ENCODE results near the gene GPT2.
A peak's percentile ranks its signal among the peaks of the same experiment; 100 is the strongest.

The GPT2 gene

DNA sequence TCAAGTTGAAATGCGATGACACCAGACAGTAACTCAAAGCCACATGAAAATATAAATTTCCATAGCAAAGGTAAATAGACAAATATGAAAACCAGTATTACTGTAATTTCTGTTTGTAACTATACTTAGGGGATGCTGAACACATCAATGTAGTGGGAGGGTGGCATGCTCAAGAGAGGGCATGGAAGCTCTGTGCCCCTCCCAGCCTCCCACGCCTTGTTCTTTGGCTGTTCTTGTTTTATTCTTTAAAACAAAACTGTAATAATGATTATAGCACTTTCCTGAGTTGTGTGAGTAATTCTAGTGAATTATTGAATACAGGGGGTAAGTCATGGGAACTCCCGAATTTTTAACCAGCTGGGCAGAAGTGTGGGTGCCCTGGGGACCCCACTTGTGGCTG lies 11.0 kb upstream of the GPT2 start:
- TF ChIP-seq ZFX (IDR thresholded peaks at IDR 0.05) = no peak
- TF ChIP-seq, protein P1, sequence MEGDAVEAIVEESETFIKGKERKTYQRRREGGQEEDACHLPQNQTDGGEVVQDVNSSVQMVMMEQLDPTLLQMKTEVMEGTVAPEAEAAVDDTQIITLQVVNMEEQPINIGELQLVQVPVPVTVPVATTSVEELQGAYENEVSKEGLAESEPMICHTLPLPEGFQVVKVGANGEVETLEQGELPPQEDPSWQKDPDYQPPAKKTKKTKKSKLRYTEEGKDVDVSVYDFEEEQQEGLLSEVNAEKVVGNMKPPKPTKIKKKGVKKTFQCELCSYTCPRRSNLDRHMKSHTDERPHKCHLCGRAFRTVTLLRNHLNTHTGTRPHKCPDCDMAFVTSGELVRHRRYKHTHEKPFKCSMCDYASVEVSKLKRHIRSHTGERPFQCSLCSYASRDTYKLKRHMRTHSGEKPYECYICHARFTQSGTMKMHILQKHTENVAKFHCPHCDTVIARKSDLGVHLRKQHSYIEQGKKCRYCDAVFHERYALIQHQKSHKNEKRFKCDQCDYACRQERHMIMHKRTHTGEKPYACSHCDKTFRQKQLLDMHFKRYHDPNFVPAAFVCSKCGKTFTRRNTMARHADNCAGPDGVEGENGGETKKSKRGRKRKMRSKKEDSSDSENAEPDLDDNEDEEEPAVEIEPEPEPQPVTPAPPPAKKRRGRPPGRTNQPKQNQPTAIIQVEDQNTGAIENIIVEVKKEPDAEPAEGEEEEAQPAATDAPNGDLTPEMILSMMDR (conservative IDR thresholded peaks at IDR 0.05) = no peak
- H3K27ac ChIP-seq = no peak overlapping the region

DNA sequence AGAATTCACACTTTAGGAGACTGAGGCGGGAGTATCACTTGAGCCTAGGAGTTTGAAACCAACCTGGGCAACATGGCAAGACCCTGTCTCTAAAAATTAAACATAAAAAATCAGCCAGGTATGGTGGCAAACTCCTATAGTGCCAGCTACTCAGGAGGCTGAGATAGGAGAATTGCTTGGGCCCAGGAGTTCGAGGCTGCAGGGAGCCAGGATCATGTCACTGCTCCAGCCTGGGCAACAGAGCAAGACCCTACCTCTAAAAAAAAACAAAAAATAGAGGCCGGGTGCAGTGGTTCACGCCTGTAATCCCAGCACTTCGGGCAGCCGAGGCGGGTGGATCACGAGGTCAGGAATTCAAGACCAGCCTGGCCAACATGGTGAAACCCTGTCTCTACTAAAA lies 8.9 kb upstream of the GPT2 start:
- TF ChIP-seq ZFX (IDR thresholded peaks at IDR 0.05) = no peak
- TF ChIP-seq, protein P1 (conservative IDR thresholded peaks at IDR 0.05) = no peak
- H3K27ac ChIP-seq = peak overlapping the region; percentile 92

DNA sequence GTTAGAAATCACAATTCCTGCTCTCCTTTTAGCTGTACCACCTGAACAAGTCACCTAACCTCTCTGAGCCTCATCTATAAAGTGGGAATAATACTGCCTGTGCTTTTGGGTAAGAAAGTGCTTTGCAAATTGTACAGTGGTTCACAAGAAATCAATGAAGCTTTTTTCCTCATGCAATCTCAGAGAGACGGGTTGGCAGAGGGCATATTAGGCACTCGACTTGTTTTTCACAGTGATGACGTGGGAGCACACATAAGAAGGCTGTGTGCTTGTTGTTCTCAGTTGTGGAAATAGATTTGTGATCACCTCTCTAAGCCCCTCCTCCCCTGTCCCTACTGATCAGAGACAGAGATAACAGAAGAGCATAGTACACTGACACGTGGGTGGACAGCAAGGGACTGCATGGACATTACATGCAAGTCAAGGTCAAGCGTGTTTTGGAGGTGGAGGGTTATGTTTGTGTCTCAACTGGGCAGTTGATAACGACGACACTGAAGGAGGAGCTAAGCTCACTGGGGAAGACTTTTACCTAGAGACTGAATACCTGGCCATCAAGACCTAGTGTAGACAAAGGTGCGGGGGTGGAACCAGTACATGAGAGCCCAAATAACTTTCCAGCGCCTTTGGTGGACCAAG lies 1.7 kb upstream of the GPT2 start:
- peak overlapping the region; percentile 79; the same call in 1 of the 2 replicates for H3K27ac ChIP-seq
- no peak for TF ChIP-seq ZFX (IDR thresholded peaks at IDR 0.05)
- TF ChIP-seq, protein P1 (conservative IDR thresholded peaks at IDR 0.05) = no peak

DNA sequence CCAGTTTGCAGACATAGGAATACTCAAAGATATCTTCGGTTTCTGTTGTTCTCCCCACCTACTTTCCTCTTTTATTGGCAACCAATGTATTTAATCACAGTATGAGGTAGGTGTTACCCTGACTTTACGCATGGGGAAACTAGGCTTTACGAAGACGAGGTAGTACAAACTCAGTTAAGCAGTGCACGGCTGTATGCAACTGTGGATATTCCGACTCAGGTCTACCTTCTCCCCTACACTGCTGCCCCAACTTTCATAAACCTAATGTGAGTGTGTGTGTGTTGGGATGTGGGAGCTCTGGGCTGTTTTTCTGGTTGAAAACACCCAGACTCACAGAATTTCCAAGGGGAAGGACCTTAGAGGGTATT lies 1.2 kb upstream of the GPT2 start:
- TF ChIP-seq ZFX (IDR thresholded peaks at IDR 0.05) = no peak
- TF ChIP-seq, protein P1 (conservative IDR thresholded peaks at IDR 0.05) = no peak
- H3K27ac ChIP-seq = peak overlapping the region; percentile 79

DNA sequence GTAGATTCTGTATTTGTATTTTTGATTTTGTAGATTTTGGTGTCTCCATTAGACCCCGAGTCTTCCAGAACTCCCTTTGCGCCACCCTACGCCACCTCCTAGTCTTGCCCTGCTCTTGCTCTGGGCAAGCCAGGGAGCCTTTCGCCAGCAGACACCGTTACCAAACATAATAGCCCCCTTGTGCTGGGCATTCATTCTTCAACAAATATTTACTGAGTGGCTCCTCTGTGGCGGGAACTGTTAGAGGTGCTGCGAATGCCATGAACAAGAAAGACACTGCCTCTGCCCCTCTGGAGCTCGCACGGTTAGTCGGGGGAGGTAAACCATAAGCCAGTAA lies 841 bp upstream of the GPT2 start:
- TF ChIP-seq, protein P1 (conservative IDR thresholded peaks at IDR 0.05) = no peak
- no peak for TF ChIP-seq ZFX (IDR thresholded peaks at IDR 0.05)
- H3K27ac ChIP-seq = peak overlapping the region; percentile 79

DNA sequence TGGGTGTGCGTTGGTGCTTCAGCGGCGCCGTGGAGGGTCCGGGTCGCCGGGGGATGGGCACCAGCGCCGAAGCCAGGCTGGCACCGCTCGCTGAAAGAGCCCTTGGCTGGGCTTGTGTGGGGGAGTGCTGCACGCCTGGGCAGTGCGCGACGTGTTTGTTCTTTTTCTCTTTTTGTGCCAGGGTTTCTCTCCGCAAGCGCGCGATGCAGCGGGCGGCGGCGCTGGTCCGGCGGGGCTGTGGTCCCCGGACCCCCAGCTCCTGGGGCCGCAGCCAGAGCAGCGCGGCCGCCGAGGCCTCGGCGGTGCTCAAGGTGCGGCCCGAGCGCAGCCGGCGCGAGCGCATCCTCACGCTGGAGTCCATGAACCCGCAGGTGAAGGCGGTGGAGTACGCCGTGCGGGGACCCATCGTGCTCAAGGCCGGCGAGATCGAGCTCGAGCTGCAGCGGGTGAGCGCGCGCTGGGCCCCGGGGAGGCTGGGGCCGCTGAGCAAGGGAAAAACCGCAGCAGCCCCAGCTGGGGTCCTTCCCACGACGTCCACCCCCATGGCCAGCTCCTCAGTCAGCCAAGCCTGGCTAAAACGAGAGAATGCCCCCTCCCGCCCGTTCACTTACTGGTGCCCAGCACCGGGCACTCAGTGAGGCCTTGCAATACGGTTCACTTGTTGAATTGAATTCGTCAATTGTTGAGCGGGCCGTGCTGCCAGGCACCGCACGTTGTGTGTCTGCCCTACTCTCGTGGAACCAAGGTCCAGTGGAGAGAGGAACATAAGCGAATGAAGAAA lies 541 bp downstream of the GPT2 start:
- TF ChIP-seq, protein P1 (conservative IDR thresholded peaks at IDR 0.05) = no peak
- peak; percentile 67; the same call in 1 of the 2 replicates for TF ChIP-seq ZFX (IDR thresholded peaks at IDR 0.05)
- H3K27ac ChIP-seq = peak overlapping the region; percentile 79

DNA sequence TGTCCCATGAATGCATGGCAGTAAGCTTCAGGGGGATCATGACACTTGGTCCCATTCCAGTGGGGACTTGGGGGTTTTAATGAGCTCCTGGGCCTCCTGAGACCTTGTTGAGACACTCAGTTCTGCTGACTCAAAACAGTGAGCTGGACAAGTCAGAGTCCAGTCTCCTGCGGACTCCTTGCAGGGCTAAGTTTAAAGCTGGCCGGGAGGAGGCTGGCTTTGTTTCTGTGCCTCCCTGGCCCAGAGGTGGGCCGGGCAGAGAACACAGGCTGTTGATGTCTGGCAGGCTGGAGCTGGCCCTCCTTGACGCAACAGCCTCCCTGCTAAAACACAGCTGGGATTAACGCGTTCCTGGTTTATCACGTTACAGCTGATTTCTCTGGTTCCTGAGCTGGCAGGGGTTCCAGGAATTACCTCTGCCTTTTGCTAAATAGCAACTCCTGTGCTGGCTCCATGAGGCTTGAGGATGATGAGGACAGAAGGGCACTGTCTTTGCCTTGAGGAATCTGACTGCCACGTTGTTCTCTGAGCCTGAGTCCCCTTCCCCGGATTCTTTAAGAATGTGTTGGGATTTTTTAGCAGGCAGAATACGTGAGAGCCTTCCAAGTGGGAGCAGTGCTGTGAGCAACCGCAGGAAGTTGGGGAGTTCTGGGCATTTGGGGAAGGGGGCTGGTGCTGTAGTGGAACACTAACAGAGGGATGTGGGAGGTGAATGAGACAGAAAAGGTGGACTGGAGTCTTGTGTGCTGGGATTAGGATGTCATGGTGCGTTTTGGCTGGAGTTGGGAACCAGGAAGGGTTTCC lies 2.0 kb downstream of the GPT2 start:
- peak overlapping the region; percentile 79 for H3K27ac ChIP-seq
- TF ChIP-seq ZFX (IDR thresholded peaks at IDR 0.05) = no peak
- TF ChIP-seq, protein P1 (conservative IDR thresholded peaks at IDR 0.05) = no peak

All from C4-2B (cell line).